SIG-M5 treated with dmso at 0.1 percent for 504 hours (cell line): ENCODE measurements around the gene SLC7A10.
A peak's percentile ranks its signal among the peaks of the same experiment; 100 is the strongest.
"Not testable (repeated sequence)": the region's sequence is repeated elsewhere in the genome, so short reads cannot be mapped to it uniquely, and the experiment has no call there.

Experiments
- DNase-seq: peaks from one replicate; lab custom pipeline; 2025; ENCODE audit not compliant: unreplicated experiment; lab: John Stamatoyannopoulos, UW

SLC7A10 gene

DNA sequence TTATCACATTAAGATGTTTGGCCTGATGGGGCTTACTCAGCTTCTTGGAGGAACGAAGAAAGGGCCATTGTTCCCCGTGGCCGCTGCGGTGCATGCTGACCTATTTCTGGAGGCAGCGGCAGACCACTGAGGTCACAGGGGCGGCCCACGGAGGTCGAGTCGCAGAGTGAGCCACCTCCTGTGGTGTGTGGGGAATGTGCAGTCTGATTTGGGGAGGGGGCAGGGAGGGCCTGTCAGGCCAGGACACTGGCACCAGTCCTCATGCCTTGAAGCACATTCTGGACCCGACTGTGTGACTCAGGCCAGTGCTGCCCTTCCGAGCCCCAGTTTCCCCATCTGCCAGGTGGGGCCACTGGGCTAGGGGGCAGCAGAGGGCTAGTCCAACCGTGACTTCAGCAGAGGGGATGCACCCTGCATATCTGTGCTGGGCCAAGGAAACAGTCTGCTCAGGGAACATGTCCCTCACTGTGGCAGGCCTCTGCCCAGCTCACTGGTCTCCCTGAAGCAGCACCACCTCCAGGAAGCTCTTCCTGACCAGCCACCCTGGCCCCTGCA, 6.3 kb downstream of the SLC7A10 start:
- DNase-seq = no peak

DNA sequence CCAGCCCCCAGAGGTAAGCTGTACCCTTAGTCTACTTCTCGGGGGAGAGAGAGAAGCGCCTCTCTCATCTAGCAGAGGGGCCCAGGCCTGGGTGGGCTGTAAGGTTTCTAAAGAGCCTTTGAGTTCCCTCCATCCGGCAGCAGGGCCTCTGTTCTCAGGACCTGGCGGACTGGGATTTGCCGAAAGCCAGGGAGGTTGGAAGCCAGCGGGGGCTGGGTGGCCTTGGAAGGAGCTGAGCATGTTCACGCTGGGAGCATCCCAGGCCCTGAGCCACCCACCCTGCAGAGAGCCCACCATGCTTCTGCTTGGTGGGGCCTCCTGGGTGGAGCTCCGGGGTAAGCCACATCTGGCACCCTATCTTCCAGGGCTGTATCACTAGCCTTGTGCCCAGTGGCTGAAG, 7.8 kb downstream of the SLC7A10 start:
- no peak for DNase-seq

DNA sequence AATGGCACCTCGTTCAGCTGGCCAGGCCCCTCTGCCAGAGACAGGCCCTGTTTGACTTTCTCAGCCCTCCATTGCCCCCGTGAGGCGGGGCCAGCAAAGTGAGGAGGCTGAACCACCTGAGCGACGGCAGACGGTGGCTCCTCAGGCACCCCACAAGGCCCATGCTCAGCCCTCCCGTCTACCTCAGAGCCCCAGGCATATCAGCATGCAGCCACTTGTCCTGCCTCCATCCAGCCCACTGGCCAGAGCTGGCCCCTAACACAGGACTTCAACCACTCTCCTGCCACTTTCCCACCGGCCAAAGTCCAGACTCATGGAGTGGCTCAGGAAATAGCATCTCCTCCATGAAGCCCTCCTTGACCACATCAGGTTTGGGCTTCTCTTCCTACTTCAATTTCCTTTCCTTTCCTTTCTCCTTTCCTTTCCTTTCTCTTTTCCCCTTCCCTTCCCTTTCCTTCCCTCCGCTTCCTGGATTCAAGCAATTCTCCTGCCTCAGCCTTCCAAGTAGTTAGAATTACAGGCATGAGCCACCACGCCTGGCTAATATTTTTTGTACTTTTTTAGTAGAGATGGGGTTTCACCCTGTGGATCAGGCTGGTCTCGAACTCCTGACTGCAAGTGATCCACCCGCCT, 9.3 kb downstream of the SLC7A10 start:
- DNase-seq = no peak

DNA sequence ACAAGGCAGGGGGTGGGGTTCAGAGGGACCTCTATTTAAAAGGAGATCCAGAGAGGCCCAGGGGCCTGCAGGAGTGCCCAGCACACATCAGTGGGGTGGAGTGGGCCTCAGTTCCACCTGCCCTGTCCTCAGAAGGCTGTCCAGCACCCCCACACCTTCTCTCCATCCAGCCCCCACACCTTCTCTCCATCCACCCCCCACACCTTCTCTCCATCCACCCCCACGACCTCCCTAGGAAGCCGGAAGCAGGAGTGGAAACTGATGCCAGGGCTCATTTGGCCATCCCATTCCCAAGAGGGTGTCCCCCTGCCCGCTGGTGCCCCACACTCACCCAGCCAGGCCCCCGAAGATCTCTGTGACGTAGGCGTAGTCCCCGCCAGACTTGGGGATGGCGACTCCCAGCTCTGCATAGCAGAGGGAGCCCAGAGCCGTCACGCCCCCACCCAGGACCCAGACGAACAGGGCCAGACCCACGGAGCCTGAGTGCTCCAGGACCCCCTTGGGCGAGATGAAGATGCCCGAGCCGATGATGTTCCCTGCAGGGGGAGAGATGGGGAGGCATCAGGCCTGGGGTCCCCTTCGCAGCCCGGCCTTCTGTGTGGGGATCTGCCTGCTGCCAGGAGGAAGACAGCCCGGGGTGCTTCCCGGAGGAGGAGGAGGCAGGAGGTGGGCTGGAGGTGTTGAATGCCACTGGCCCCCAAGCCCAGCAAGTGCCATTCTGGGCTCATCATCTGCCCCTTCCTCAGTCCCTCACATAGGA, 10.0 kb downstream of the SLC7A10 start:
- DNase-seq = no peak

DNA sequence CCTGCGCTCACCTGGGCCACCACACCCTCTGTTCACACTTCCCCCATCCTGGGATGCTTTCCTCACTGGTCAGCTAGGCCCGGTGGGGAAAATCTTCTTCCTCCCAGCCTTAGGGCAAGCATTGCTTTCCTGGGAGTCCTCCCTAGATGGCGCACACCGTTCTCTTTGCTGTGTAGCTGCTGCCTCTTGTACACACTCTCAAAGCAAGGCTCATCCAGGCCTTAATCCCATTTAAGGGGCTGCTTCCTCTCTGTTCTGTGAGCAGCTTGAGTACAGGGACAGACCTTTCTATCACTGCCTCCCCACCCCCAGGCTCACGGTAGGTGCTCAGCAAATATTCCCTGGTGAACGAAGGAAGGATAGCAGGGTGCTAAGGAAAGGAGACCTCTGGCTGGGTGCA, 11.1 kb downstream of the SLC7A10 start:
- peak; percentile 47 for DNase-seq

DNA sequence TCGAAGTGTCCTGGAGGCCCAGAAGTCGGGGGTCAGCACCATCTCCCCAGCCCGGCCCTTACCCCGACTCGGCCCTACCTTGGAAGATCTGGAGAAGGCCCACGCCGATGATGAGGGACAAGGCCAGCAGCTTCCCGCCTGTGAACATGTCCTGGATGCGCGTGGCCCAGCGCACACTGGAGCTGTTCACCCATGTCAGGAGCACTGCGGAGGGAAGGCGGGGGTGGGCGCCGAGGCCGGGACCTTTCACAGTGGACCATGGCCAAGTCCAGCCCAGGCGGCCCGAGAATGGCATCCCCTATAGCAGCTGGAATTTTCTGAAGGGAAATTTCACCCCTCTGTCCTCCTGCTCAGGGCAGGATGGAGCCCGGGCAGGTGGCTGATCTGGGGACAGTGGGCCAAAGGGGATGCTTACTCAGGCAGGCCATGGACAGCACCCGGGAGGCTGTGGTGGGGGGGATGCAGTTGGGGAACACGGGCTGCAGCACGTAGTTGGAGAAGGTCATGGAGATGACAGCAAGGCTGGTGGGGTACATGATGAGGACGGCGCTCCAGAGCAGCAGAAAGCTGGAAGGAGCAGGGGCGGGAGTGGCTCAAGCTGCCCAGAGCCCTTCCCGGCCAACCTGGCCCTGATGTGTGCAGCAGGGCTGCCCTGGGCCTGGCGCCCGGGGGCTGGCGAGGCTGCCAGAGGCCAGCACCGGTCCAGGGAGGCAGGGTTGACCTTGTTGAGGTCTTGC, 13.0 kb downstream of the SLC7A10 start:
- no peak for DNase-seq

DNA sequence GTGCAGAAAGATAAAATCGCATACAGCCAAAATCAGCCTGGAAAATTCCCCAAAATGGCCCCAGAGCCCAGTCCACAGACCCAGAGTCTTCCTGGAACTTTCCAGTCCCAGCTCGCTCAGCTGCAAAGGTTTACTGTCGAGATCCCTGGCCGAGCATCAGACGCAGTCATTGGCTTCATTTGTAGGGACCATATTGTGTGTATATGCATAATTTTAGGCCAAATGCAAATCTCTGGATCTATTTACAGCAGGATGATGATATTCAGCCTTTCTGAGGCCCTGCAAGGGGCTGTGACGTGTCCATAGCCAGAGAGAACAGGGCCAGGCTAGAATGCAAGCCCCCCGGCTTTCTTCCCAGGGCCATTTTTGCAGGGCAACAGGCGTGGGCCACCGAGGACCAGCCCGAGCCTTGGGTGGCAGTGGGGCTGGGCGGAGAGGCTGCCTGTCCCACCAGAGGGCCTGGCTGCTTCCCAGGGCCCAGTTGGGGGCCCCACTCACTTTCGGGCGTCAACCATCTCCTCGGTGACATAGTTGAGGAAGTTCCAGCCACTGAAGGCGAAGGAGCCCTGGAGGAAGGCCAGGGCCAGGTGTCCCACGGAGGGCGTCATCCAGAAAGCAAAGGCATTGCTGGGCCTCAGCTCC, 13.7 kb downstream of the SLC7A10 start:
- no peak for DNase-seq

DNA sequence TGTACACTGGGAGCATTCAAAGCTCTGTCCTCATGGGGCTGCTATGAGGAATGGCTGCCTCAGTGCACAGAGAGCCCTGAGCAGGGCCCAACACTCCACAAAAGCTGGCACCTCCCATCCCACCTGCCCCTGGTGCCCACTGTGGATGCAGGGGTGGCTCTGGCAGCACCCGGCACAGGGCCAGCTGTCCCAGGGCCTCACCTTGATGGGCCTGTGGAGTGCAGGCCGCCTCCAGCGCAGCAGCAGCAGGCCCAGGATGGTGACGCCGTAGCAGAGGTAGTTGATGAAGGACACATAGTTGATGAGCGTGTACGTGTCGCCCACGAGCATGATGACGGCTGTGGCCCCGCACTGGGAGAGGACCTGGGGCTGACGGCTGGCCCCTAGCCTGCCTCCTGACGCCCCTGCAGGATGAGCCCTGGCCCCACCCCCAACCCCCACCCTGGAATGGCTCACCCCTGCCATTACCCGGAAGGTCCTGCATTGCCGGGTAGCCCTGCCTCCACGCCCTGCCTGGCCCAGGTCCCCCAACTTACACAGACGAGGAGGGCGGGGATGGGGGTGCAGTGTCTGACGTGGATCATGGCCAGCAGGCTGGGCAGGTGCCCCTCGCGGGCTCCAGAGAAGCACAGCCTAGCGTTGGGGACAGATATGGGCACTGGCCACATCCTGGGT, 15.2 kb downstream of the SLC7A10 start:
- DNase-seq = no peak

DNA sequence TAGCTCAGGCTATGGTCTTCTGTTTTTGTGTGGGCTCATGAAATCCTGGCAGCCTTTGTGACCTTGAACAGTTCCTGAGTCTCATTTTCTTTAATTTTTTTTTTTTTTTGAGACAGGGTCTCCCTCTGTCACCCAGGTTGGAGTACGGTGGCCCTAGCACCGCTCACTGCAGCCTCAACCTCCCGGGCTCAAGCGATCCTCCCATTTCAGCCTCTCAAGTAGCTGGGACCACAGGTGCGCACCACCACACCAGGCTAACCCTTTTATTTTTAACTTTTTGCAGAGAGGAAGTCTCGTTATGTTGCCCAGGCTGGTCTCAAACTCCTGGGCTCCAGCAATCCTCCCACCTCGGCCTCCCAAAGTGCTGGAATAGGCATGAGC, 15.8 kb downstream of the SLC7A10 start:
- DNase-seq = not testable (repeated sequence)

DNA sequence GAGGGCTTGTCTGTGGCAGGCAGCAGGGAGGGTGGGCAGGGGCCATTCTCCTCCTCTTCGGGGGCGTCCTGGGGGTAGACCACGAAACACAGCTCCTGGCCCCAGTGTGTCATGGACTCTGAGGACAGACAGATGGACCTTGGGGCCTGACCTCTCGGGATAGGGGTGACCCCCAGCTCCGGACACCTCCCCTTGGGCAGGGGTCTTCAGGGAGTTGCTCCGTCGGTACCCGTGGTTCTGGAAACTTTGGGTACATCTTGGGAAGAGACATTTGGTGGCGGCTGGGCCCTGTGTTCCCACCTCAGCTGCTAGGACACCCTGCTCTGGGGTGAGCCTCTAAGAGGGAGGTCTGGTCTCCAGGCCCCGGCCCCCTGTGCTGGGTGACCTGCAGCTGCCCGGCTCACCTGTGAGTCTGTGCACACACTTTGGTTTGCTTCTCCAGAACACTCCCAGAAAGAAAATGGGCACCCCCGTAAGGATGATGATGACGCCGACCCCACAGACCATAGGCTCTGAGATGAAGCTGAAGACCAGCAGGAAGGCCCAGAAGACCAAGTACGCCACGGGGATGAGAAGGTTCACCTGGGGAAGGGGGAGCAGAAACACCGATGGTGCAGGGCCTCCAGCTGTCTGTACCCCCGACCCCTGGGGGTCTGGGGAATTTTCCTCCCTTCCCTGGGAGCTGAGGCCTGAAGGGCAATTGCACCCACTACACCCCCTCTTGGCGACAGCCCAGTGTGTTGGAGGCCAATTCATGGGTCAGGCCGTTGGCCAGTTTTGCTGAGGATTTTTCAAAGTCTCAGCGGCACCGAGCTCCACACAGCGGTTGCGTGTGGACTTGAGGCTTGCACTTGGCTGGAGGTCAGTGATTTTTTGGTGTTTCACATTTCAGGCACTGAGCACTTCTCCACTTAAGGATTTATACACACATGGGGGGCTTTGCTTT, 16.5 kb downstream of the SLC7A10 start:
- DNase-seq = no peak

DNA sequence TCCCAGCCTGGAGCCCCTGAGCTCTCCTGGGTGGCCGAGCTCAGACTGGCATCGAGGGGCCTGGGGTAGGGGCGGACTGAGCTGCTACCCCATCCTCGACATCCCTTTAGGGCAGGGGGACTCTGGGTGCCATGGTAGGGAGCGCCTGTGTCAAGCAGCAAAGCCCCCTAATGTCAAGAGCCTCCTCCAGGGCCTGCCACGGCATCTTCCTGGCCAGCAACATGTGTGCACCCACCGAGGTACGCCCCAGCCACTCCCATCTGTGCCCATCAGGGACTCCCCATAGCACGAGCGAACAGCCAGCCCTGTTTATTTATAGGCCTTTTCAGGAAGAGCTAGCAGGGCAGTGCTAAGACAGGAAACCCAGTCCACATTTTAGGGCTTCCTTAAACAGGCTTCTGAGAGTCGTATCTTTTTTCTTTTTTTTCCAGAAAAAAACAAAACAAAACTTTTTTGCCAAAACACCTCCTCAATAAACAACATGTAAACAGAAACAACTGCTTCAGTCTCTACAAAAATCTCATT, 17.2 kb downstream of the SLC7A10 start:
- no peak for DNase-seq

DNA sequence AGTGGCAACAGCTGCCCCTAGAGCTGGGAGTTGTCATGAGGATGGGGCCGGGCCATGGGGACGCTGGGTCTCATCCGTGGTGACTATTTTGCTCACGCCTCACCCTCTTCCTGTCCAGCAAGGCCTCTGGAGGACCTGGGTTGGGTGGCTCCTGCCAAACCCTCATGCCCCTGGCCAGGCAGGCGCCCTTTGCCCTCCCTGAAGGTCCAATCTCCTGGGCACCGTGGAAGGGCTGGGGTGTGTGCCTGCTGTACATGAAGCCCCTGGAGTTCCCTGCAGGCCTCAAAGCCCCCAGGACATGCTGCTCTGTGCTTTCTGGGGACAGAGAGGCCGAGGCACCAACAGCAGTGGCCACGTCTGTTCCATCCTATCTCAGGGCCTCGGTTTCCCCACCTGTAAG, 17.7 kb downstream of the SLC7A10 start:
- DNase-seq = no peak

DNA sequence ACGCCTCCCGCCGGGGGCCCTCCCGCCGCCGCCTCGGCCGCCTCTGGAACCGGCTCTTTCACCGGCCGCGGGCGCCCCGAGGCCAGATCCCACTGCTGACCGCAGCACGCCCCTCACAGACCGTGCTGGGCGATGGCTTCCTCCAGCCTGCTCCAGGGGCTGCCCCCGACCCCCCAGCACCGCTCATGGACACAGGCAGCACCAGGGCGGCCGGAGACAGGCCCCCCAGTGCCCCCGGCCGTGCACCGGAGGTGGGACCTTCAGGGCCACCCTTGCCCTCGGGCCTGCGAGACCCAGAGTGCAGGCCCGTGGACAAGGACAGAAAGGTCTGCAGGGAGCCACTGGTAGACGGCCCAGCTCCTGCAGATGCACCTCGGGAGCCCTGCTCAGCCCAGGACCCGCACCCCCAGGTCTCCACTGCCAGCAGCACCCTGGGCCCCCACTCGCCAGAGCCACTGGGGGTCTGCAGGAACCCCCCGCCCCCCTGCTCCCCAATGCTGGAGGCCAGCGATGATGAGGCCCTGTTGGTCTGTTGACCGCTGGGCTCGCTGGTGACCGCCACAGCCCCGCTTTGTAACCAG, 18.5 kb downstream of the SLC7A10 start:
- DNase-seq = no peak

DNA sequence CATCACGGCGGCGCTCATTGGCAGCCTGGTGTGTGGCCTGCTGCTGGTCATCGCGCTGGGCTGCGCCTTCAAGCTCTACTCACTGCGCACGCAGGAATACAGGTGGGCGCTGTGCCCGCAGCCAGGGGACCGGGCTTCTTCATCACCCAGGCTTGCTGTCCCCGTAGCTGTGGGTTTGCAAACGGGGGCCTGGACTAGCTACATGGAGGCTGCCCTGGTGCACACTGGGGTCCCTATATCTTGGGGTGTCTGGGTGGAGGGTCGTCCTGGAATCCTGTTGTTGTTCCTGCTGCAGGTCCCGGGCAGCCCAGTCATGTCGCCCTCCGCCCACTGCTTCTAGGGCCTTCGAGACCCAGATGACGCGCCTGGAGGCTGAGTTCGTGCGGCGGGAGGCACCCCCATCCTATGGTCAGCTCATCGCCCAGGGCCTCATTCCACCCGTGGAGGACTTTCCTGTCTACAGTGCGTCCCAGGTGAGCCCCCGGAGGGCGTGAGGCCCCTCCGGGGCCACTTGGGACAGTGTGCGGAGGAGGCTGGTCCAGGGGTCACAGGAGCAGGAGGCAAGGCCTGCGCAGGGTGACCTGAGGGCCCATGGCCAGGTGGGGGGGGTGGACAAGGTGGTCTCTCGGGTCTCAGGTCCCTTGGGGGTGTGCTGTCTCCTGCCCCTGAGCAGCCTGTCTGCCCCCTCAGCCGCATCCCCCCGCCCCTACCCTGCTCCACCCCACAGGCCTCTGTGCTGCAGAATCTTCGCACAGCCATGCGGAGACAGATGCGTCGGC, 19.2 kb downstream of the SLC7A10 start:
- DNase-seq = no peak

DNA sequence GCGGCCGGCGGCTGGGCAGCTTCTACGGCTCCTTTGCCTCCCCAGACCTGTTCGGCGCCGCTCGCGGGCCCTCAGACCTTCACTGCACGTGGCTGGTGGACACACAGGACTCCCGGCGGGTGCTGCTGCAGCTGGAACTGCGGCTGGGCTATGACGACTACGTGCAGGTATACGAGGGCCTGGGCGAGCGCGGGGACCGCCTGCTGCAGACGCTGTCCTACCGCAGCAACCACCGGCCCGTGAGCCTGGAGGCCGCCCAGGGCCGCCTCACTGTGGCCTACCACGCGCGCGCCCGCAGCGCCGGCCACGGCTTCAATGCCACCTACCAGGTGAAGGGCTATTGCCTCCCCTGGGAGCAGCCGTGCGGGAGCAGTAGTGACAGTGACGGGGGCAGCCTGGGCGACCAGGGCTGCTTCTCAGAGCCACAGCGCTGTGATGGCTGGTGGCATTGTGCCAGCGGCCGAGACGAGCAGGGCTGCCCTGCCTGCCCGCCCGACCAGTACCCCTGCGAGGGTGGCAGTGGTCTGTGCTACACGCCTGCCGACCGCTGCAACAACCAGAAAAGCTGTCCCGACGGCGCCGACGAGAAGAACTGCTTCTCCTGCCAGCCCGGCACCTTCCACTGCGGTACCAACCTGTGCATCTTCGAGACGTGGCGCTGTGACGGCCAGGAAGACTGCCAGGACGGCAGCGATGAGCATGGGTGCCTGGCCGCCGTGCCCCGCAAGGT, 20.0 kb downstream of the SLC7A10 start:
- no peak for DNase-seq

DNA sequence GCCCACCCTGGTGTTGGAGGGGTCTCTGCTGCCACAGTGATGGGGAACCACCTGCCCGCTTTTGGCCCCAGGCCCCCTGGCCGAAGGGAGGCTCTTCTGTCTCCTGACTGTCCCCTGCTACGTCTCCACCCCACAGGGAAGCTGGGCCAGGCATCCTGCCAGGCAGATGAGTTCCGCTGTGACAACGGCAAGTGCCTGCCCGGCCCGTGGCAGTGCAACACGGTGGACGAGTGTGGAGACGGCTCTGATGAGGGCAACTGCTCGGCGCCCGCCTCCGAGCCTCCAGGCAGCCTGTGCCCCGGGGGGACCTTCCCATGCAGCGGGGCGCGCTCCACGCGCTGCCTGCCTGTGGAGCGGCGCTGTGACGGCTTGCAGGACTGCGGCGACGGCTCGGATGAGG, 20.5 kb downstream of the SLC7A10 start:
- DNase-seq = no peak

DNA sequence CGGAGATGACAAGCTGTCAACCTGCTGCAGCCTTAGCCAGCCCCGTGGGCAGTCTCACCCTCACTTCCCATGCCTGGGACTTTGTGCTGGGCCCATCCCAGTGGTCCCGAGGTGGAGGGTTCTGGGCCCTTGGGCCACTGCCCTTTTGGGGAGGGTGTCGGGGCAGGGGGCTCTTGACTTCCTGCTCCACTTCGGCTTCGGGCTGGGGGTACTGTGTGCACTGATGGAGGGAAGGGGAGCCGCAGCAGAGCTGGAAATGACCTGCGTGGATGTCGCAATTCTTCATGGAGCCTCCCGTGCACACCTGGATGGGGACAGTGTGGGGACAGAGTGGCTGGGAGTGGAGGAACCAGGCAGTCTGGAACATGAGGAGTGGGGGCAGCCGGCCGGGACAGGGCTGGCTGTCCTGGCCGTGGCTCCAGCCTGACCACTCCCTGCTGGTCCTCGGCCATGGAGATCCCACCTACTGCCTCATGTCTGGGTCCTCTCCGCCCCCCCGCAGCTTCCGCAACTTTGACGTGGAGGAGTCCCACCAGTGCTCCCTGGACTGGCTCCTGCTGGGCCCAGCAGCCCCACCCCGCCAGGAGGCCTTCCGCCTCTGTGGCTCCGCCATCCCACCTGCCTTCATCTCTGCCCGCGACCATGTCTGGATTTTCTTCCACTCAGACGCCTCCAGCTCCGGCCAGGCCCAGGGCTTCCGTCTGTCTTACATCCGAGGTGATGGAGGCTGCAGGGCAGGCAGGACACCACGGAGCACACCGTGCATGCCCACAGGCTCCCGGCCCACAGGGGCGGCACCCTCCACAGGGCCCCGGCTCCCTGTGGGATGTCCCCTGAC, 21.3 kb downstream of the SLC7A10 start:
- no peak for DNase-seq
